HEK293 (cell line): ENCODE data around the gene HOXC11.

Experiments used
- CTCF ChIA-PET: fragments of 350-600 bp; formaldehyde crosslinking; extraction: SDS; loops from one replicate; lab custom pipeline; 2021; ENCODE audit warnings: antibody characterized with exemption; lab: Yijun Ruan, JAX
- POLR2A ChIA-PET: fragments of 300-600 bp; formaldehyde crosslinking; extraction: SDS; loops from one replicate; lab custom pipeline; 2020; ENCODE audit warnings: antibody characterized with exemption, inconsistent platforms; lab: Yijun Ruan, JAX
- H3K27ac ChIP-seq: fragments of 200-500 bp; sonication (Bioruptor generic); 2 replicates; pipeline ENCODE4 v1.5.1; 2014; ENCODE audit warnings: low read depth, low read length, control low read depth, inconsistent platforms; ENCODE audit errors: extremely low read depth
- H3K36me3 ChIP-seq, 2 experiments: fragments of 200-500 bp in 1 of 2; sonication (Bioruptor generic) in 1 of 2; 1 replicate in 1 of 2; 2 replicates in 1 of 2; pipeline ENCODE4 v1.5.1; 2014 to 2017; ENCODE audit warnings: inconsistent platforms in 2 of 2, low read length in 2 of 2; ENCODE audit not compliant: control insufficient read depth in 2 of 2, insufficient read depth in 1 of 2
- H3K4me1 ChIP-seq: fragments of 200-500 bp; sonication (Bioruptor generic); 2 replicates; pipeline ENCODE4 v1.5.1; 2014; ENCODE audit warnings: mild to moderate bottlenecking, low read length, inconsistent platforms; ENCODE audit not compliant: control insufficient read depth, insufficient read depth
- H3K4me3 ChIP-seq: 2 replicates; pipeline ENCODE4 v1.5.1; 2011; ENCODE audit warnings: low read depth, mild to moderate bottlenecking, control low read depth, low read length, moderate library complexity
- H3K9me3 ChIP-seq: fragments of 200-500 bp; sonication (Bioruptor generic); 2 replicates; pipeline ENCODE4 v1.5.1; 2014; ENCODE audit warnings: low read depth, low read length, inconsistent platforms; ENCODE audit not compliant: control insufficient read depth, insufficient read depth
- GLIS2 ChIP-seq: fragments of 450-650 bp; formaldehyde crosslinking; IDR thresholded peaks from 2 replicates; pipeline ENCODE4 v1.5.1; 2016; ENCODE audit warnings: missing biosample characterization, missing genetic modification characterization
- IKZF3 ChIP-seq: fragments of 450-650 bp; IDR thresholded peaks from 2 replicates; pipeline ENCODE4 v1.5.0; 2018; ENCODE audit warnings: missing biosample characterization, mild to moderate bottlenecking, missing genetic modification characterization, moderate library complexity
- SP7 ChIP-seq: fragments of 450-650 bp; formaldehyde crosslinking; IDR thresholded peaks from 2 replicates; pipeline ENCODE4 v1.5.1; 2016; ENCODE audit warnings: missing biosample characterization, missing genetic modification characterization
- ZBTB20 ChIP-seq: fragments of 450-650 bp; formaldehyde crosslinking; IDR thresholded peaks from 2 replicates; pipeline ENCODE4 v1.5.1; 2016; ENCODE audit warnings: missing biosample characterization, missing genetic modification characterization
- ZBTB7A ChIP-seq: fragments of 450-650 bp; formaldehyde crosslinking; IDR thresholded peaks from 2 replicates; pipeline ENCODE4 v1.5.1; 2016; ENCODE audit warnings: low read depth, missing biosample characterization, missing genetic modification characterization
- ZIC2 ChIP-seq: fragments of 450-650 bp; formaldehyde crosslinking; IDR thresholded peaks from 2 replicates; pipeline ENCODE4 v1.5.1; 2016; ENCODE audit warnings: missing biosample characterization, missing genetic modification characterization
- ZNF112 ChIP-seq: fragments of 450-650 bp; formaldehyde crosslinking; IDR thresholded peaks from 2 replicates; pipeline ENCODE4 v1.5.0; 2017; ENCODE audit warnings: missing biosample characterization, missing genetic modification characterization
- ZNF239 ChIP-seq: fragments of 450-650 bp; formaldehyde crosslinking; IDR thresholded peaks from 2 replicates; pipeline ENCODE4 v1.5.1; 2016; ENCODE audit warnings: missing biosample characterization, missing genetic modification characterization
- ZNF600 ChIP-seq: fragments of 450-650 bp; formaldehyde crosslinking; IDR thresholded peaks from 2 replicates; pipeline ENCODE4 v1.5.1; 2016; ENCODE audit warnings: missing biosample characterization, missing genetic modification characterization
- ZNF664 ChIP-seq: fragments of 450-650 bp; formaldehyde crosslinking; IDR thresholded peaks from 2 replicates; pipeline ENCODE4 v1.5.1; 2016; ENCODE audit warnings: missing biosample characterization, missing genetic modification characterization
- ZNF791 ChIP-seq: fragments of 450-650 bp; formaldehyde crosslinking; IDR thresholded peaks from 2 replicates; pipeline ENCODE4 v1.5.1; 2016; ENCODE audit warnings: missing biosample characterization, missing genetic modification characterization
- ZNF792 ChIP-seq: fragments of 450-650 bp; formaldehyde crosslinking; IDR thresholded peaks from 2 replicates; pipeline ENCODE4 v1.5.1; 2016; ENCODE audit warnings: missing biosample characterization, missing genetic modification characterization
- TF ChIP-seq, protein P1 (sequence below): fragments of 450-650 bp; formaldehyde crosslinking; IDR thresholded peaks from 2 replicates; pipeline ENCODE4 v1.5.1; 2017; ENCODE audit warnings: missing biosample characterization, missing genetic modification characterization
- TF ChIP-seq, protein P2 (sequence below): fragments of 450-650 bp; formaldehyde crosslinking; IDR thresholded peaks from 2 replicates; pipeline ENCODE4 v1.5.1; 2016; ENCODE audit warnings: missing biosample characterization, missing genetic modification characterization
- TF ChIP-seq, protein P3 (sequence below): fragments of 450-650 bp; formaldehyde crosslinking; IDR thresholded peaks from 2 replicates; pipeline ENCODE4; 2016; ENCODE audit warnings: missing biosample characterization, missing genetic modification characterization
- TF ChIP-seq, protein P4 (sequence below): fragments of 450-650 bp; formaldehyde crosslinking; IDR thresholded peaks from 2 replicates; pipeline ENCODE4 v1.5.1; 2017; ENCODE audit warnings: missing biosample characterization, missing genetic modification characterization
- TF ChIP-seq, protein P5 (sequence below): fragments of 450-650 bp; formaldehyde crosslinking; IDR thresholded peaks from 2 replicates; pipeline ENCODE4 v1.5.1; 2016; ENCODE audit warnings: missing biosample characterization, missing genetic modification characterization
- TF ChIP-seq, protein P6 (sequence below): fragments of 450-650 bp; formaldehyde crosslinking; IDR thresholded peaks from 2 replicates; pipeline ENCODE4 v1.5.1; 2016; ENCODE audit warnings: missing biosample characterization, missing genetic modification characterization
- TF ChIP-seq, protein P7 (sequence below): fragments of 450-650 bp; formaldehyde crosslinking; conservative IDR thresholded peaks from 2 replicates; pipeline ENCODE4 v1.5.1; 2016; ENCODE audit warnings: low read depth, missing biosample characterization, missing genetic modification characterization
- TF ChIP-seq, protein P8 (sequence below): fragments of 450-650 bp; formaldehyde crosslinking; IDR thresholded peaks from 2 replicates; pipeline ENCODE4 v1.5.1; 2016; ENCODE audit warnings: missing biosample characterization, missing genetic modification characterization

HOXC11 gene

DNA sequence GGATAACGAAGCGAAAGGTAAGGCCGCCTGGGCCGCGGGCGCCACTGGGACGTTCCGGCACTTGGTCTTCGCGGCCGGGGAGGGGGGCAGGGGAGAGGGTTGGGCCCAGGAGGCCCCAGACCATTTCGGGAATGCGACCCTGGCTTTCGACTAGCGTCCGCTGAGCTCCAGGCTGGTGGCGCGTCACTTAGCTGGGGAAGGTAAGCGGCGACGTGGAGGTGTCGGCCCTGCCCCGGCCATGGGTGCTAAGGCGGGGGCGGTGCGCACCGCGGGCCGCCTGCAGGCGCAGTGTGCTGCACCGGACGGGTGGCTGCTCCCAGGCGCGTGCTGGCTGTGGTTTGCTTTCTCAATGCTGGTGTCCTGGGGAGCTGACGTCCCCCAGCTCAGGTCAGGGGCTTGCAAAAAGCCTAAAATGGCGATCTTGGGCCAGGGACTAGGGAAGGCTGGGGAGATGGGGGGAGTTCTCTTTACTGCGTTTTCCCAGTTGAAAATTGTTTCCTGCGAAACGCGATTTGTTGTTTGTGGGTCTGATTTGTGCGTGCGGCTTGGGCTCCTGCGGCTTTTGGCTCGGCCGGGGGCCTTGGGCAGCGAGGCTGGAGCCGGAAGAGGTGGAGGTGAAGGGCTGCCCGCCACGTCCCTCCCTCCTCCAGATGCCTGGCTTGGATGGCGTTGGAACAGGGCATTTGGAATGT lies 13.2 kb downstream of the HOXC11 start:
- Histone ChIP-seq H3K9me3 (no peaks in the 10 kb centered on the region), H3K4me3 (peak overlapping the region; percentile 31), H3K27ac (peak overlapping the region; percentile 90), H3K4me1 (peaks cover 35% of the 10 kb centered on the region), H3K36me3 (no peaks in the 10 kb centered on the region)
- ChIA-PET POLR2A (interaction anchor here (1.2 to 2.5 kb wide), 3 partner anchors 9 to 48 kb away, joined by 4 to 16 read pairs (median 6); partner anchors contain the start of genes HOXC13 and HOXC9), CTCF (interaction anchor here (0.7 to 5.8 kb wide), 19 partner anchors 12 to 587 kb away, joined by 3 to 88 read pairs (median 10); partner anchors contain the start of genes HOXC8, HOXC9 and SMUG1)
- TF ChIP-seq, protein P1, sequence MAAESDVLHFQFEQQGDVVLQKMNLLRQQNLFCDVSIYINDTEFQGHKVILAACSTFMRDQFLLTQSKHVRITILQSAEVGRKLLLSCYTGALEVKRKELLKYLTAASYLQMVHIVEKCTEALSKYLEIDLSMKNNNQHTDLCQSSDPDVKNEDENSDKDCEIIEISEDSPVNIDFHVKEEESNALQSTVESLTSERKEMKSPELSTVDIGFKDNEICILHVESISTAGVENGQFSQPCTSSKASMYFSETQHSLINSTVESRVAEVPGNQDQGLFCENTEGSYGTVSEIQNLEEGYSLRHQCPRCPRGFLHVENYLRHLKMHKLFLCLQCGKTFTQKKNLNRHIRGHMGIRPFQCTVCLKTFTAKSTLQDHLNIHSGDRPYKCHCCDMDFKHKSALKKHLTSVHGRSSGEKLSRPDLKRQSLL: no peak
- TF ChIP-seq, protein P2, sequence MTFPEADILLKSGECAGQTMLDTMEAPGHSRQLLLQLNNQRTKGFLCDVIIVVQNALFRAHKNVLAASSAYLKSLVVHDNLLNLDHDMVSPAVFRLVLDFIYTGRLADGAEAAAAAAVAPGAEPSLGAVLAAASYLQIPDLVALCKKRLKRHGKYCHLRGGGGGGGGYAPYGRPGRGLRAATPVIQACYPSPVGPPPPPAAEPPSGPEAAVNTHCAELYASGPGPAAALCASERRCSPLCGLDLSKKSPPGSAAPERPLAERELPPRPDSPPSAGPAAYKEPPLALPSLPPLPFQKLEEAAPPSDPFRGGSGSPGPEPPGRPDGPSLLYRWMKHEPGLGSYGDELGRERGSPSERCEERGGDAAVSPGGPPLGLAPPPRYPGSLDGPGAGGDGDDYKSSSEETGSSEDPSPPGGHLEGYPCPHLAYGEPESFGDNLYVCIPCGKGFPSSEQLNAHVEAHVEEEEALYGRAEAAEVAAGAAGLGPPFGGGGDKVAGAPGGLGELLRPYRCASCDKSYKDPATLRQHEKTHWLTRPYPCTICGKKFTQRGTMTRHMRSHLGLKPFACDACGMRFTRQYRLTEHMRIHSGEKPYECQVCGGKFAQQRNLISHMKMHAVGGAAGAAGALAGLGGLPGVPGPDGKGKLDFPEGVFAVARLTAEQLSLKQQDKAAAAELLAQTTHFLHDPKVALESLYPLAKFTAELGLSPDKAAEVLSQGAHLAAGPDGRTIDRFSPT (tag by site-specific recombination): no peak
- TF ChIP-seq SP7 (peak; percentile 22; the same call in 1 of the 2 replicates), ZNF239 (tag by site-specific recombination) (no peak), ZNF791 (no peak), ZNF600 (tag by site-specific recombination) (peak; percentile 64), ZBTB20 (tag by site-specific recombination) (peak; percentile 48; the same call in 1 of the 2 replicates), IKZF3 (tag by site-specific recombination) (peak; percentile 20; the same call in 1 of the 2 replicates), ZIC2 (tag by site-specific recombination) (peak; percentile 88), GLIS2 (tag by site-specific recombination) (peak; percentile 32; the same call in 1 of the 2 replicates), ZBTB7A (tag by site-specific recombination) (no peak), ZNF792 (tag by site-specific recombination) (no peak), ZNF664 (no peak), ZNF112 (tag by site-specific recombination) (no peak)
- TF ChIP-seq, protein P3, sequence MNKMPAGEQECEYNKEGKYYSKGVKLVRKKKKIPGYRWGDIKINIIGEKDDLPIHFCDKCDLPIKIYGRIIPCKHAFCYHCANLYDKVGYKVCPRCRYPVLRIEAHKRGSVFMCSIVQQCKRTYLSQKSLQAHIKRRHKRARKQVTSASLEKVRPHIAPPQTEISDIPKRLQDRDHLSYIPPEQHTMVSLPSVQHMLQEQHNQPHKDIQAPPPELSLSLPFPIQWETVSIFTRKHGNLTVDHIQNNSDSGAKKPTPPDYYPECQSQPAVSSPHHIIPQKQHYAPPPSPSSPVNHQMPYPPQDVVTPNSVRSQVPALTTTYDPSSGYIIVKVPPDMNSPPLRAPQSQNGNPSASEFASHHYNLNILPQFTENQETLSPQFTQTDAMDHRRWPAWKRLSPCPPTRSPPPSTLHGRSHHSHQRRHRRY (tag by site-specific recombination): no peak
- TF ChIP-seq, protein P4, sequence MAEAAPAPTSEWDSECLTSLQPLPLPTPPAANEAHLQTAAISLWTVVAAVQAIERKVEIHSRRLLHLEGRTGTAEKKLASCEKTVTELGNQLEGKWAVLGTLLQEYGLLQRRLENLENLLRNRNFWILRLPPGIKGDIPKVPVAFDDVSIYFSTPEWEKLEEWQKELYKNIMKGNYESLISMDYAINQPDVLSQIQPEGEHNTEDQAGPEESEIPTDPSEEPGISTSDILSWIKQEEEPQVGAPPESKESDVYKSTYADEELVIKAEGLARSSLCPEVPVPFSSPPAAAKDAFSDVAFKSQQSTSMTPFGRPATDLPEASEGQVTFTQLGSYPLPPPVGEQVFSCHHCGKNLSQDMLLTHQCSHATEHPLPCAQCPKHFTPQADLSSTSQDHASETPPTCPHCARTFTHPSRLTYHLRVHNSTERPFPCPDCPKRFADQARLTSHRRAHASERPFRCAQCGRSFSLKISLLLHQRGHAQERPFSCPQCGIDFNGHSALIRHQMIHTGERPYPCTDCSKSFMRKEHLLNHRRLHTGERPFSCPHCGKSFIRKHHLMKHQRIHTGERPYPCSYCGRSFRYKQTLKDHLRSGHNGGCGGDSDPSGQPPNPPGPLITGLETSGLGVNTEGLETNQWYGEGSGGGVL (tag by site-specific recombination): no peak
- TF ChIP-seq, protein P5, sequence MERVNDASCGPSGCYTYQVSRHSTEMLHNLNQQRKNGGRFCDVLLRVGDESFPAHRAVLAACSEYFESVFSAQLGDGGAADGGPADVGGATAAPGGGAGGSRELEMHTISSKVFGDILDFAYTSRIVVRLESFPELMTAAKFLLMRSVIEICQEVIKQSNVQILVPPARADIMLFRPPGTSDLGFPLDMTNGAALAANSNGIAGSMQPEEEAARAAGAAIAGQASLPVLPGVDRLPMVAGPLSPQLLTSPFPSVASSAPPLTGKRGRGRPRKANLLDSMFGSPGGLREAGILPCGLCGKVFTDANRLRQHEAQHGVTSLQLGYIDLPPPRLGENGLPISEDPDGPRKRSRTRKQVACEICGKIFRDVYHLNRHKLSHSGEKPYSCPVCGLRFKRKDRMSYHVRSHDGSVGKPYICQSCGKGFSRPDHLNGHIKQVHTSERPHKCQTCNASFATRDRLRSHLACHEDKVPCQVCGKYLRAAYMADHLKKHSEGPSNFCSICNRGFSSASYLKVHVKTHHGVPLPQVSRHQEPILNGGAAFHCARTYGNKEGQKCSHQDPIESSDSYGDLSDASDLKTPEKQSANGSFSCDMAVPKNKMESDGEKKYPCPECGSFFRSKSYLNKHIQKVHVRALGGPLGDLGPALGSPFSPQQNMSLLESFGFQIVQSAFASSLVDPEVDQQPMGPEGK (tag by site-specific recombination): peak; percentile 72
- TF ChIP-seq, protein P6, sequence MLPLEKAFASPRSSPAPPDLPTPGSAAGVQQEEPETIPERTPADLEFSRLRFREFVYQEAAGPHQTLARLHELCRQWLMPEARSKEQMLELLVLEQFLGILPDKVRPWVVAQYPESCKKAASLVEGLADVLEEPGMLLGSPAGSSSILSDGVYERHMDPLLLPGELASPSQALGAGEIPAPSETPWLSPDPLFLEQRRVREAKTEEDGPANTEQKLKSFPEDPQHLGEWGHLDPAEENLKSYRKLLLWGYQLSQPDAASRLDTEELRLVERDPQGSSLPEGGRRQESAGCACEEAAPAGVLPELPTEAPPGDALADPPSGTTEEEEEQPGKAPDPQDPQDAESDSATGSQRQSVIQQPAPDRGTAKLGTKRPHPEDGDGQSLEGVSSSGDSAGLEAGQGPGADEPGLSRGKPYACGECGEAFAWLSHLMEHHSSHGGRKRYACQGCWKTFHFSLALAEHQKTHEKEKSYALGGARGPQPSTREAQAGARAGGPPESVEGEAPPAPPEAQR: no peak
- TF ChIP-seq, protein P7, sequence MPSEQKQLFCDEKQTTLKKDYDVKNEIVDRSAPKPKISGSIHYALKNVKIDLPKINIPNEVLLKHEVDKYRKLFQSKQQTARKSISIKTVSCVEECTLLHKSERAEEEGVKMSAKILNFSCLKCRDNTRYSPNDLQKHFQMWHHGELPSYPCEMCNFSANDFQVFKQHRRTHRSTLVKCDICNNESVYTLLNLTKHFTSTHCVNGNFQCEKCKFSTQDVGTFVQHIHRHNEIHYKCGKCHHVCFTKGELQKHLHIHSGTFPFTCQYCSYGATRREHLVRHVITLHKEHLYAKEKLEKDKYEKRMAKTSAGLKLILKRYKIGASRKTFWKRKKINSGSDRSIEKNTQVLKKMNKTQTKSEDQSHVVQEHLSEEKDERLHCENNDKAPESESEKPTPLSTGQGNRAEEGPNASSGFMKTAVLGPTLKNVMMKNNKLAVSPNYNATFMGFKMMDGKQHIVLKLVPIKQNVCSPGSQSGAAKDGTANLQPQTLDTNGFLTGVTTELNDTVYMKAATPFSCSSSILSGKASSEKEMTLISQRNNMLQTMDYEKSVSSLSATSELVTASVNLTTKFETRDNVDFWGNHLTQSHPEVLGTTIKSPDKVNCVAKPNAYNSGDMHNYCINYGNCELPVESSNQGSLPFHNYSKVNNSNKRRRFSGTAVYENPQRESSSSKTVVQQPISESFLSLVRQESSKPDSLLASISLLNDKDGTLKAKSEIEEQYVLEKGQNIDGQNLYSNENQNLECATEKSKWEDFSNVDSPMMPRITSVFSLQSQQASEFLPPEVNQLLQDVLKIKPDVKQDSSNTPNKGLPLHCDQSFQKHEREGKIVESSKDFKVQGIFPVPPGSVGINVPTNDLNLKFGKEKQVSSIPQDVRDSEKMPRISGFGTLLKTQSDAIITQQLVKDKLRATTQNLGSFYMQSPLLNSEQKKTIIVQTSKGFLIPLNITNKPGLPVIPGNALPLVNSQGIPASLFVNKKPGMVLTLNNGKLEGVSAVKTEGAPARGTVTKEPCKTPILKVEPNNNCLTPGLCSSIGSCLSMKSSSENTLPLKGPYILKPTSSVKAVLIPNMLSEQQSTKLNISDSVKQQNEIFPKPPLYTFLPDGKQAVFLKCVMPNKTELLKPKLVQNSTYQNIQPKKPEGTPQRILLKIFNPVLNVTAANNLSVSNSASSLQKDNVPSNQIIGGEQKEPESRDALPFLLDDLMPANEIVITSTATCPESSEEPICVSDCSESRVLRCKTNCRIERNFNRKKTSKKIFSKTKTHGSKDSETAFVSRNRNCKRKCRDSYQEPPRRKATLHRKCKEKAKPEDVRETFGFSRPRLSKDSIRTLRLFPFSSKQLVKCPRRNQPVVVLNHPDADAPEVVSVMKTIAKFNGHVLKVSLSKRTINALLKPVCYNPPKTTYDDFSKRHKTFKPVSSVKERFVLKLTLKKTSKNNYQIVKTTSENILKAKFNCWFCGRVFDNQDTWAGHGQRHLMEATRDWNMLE (tag by site-specific recombination): no peak
- TF ChIP-seq, protein P8, sequence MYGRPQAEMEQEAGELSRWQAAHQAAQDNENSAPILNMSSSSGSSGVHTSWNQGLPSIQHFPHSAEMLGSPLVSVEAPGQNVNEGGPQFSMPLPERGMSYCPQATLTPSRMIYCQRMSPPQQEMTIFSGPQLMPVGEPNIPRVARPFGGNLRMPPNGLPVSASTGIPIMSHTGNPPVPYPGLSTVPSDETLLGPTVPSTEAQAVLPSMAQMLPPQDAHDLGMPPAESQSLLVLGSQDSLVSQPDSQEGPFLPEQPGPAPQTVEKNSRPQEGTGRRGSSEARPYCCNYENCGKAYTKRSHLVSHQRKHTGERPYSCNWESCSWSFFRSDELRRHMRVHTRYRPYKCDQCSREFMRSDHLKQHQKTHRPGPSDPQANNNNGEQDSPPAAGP (tag by site-specific recombination): 0 out of 2 replicates have a peak, but pooled peaks have one; percentile 23
